CD4-positive, alpha-beta T cell treated with Interleukin-12 subunit alpha and Interleukin-12 subunit beta, for 1 hour (primary cell): ENCODE measurements around the gene APBB2.
"Not testable (repeated sequence)": the region's sequence is repeated elsewhere in the genome, so short reads cannot be mapped to it uniquely, and the experiment has no call there.

ENCODE experiments used
- DNase-seq: peaks from one replicate; pipeline ENCODE4 v3.0.0-alpha.2; 2020

APBB2 gene

GRCh38 chr4:41095192-41095872, 119.0 kb downstream of the APBB2 start:
- no peak for DNase-seq

- DNase-seq = no peak
Observed at GRCh38 chr4:41092128-41092527, 122.2 kb downstream of the APBB2 start.

- DNase-seq = no peak
Observed at GRCh38 chr4:41081847-41082246, 132.5 kb downstream of the APBB2 start.

GRCh38 chr4:41080976-41081375, 133.4 kb downstream of the APBB2 start:
- DNase-seq = no peak

GRCh38 chr4:41079881-41080560, 134.3 kb downstream of the APBB2 start:
- DNase-seq = no peak

- DNase-seq = no peak
Observed at GRCh38 chr4:41077628-41078027, 136.7 kb downstream of the APBB2 start.

GRCh38 chr4:41076481-41076880, 137.9 kb downstream of the APBB2 start:
- no peak for DNase-seq

GRCh38 chr4:41074215-41074614, 140.1 kb downstream of the APBB2 start:
- DNase-seq = no peak

GRCh38 chr4:41072021-41072777, 142.1 kb downstream of the APBB2 start:
- DNase-seq = no peak

GRCh38 chr4:41070516-41071281, 143.6 kb downstream of the APBB2 start:
- DNase-seq = no peak

- DNase-seq = no peak
Observed at GRCh38 chr4:41069838-41070237, 144.5 kb downstream of the APBB2 start.

GRCh38 chr4:41069257-41069656, 145.1 kb downstream of the APBB2 start:
- DNase-seq = no peak

GRCh38 chr4:41067369-41067768, 147.0 kb downstream of the APBB2 start:
- no peak for DNase-seq

- no peak for DNase-seq
Observed at GRCh38 chr4:41066049-41066448, 148.3 kb downstream of the APBB2 start.

GRCh38 chr4:41065434-41066006, 148.8 kb downstream of the APBB2 start:
- no peak for DNase-seq

- no peak for DNase-seq
Observed at GRCh38 chr4:41064953-41065352, 149.4 kb downstream of the APBB2 start.

GRCh38 chr4:41061482-41062185, 152.7 kb downstream of the APBB2 start:
- DNase-seq = no peak

- no peak for DNase-seq
Observed at GRCh38 chr4:41060352-41061334, 153.7 kb downstream of the APBB2 start.

- not testable (repeated sequence) for DNase-seq
Observed at GRCh38 chr4:41059411-41059810, 154.9 kb downstream of the APBB2 start.

GRCh38 chr4:41058426-41058825, 155.9 kb downstream of the APBB2 start:
- DNase-seq = no peak

- DNase-seq = no peak
Observed at GRCh38 chr4:41057467-41057866, 156.9 kb downstream of the APBB2 start.
